Measurements from ENCODE around the gene ARMC5.

DNA sequence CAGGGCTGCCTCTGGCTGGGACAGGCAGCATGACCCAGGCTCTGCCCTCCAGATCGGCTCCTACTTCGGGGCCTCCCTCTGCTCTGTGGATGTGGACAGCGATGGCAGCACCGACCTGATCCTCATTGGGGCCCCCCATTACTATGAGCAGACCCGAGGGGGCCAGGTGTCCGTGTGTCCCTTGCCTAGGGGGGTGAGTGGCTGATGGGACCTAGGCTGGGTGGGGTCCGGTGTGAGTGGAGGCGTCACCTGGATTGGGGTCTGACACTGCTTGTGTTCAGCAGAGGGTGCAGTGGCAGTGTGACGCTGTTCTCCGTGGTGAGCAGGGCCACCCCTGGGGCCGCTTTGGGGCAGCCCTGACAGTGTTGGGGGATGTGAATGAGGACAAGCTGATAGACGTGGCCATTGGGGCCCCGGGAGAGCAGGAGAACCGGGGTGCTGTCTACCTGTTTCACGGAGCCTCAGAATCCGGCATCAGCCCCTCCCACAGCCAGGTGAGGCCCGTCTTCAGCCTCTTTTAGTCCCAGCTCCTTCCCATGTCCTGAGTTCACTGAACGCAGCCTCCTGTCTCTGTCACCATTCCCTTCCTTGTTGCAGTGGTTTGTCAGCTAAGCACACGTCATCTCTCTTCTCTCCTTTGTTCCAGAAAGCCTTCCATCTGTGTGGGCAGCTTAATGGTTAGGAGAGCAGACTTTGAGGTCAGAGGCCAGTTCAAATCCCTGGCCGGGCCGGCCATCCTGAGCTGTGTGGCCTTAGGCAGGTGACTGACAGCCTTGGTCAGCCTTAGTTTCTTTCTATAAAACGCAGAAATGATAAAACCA is 48.1 kb upstream of the ARMC5 start:
- TF ChIP-seq POLR2A (IDR thresholded peaks at IDR 0.05) = no peak
- TF ChIP-seq, protein P1, sequence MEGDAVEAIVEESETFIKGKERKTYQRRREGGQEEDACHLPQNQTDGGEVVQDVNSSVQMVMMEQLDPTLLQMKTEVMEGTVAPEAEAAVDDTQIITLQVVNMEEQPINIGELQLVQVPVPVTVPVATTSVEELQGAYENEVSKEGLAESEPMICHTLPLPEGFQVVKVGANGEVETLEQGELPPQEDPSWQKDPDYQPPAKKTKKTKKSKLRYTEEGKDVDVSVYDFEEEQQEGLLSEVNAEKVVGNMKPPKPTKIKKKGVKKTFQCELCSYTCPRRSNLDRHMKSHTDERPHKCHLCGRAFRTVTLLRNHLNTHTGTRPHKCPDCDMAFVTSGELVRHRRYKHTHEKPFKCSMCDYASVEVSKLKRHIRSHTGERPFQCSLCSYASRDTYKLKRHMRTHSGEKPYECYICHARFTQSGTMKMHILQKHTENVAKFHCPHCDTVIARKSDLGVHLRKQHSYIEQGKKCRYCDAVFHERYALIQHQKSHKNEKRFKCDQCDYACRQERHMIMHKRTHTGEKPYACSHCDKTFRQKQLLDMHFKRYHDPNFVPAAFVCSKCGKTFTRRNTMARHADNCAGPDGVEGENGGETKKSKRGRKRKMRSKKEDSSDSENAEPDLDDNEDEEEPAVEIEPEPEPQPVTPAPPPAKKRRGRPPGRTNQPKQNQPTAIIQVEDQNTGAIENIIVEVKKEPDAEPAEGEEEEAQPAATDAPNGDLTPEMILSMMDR (IDR thresholded peaks at IDR 0.05) = no peak
- TF ChIP-seq EP300 (IDR thresholded peaks at IDR 0.05) = no peak
- TF ChIP-seq POLR2AphosphoS5 (IDR thresholded peaks at IDR 0.05) = no peak

All from sigmoid colon (tissue), 4 donors.